Fibroblast of lung (primary cell): ENCODE results near the gene DNAJB6.

Experiments used
- CTCF ChIP-seq, 2 donors: IDR thresholded peaks in 1 of 2; conservative IDR thresholded peaks in 1 of 2; 1 replicate in 1 of 2; 2 replicates in 1 of 2; pipeline ENCODE4 v1.5.1; 2011 to 2012; ENCODE audit warnings: low read length in 2 of 2, control low read depth in 1 of 2, inconsistent platforms in 1 of 2, low read depth in 1 of 2, mild to moderate bottlenecking in 1 of 2
- EZH2 ChIP-seq: IDR thresholded peaks from 2 replicates; pipeline ENCODE4 v1.5.1; 2012; ENCODE audit warnings: low read length, control low read depth, mild to moderate bottlenecking; ENCODE audit errors: missing control alignments

- TF ChIP-seq CTCF (conservative IDR thresholded peaks at IDR 0.05 in 1 of 2, IDR thresholded peaks at IDR 0.05 in 1 of 2; ENCODE audit: low read depth in 1 of 2, low read length in 2 of 2) (no peak), EZH2 (no peak)
These were observed 123.2 kb downstream of the DNAJB6 start for GRCh38 chr7:157459966-157460365.
